ENCODE measurements around the gene TLK1.

DNA sequence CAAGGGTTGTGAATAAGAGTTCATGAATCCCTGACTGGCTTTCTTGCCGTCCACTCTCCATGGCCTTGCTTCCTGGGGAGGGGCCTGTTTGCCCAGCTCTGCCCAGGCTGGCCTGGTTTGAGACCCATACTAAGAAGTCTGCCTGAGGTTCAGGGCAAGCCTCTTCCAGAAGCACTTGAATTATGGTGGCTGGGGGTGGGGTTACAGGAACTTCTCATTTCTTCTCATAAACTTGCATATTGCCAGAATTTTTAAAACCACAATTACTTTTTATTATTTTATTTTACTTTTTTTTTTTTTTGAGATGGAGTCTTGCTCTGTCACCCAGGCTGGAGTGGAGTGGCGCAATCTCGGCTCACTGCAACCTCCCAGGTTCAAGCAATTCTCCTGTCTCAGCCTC lies 189.6 kb downstream of the TLK1 start:
- TF ChIP-seq POLR2A (IDR thresholded peaks at IDR 0.05; ENCODE audit: low read depth, low read length) (no peak), POLR2AphosphoS5 (IDR thresholded peaks at IDR 0.05; ENCODE audit: low read depth, low read length) (no peak), TAF1 (IDR thresholded peaks at IDR 0.05; ENCODE audit: borderline replicate concordance, low read depth, low read length) (no peak)
